Right hindlimb (tissue), 1 donor: Measurements from ENCODE around the gene FAM124A.

Source experiments
- DNase-seq: peaks from one replicate; pipeline ENCODE4 v3.0.0-alpha.2; 2018

The FAM124A gene

GRCh38 chr13:51313619-51314018 is 91.4 kb downstream of the FAM124A start:
- no peak for DNase-seq

GRCh38 chr13:51317262-51317661 is 95.1 kb downstream of the FAM124A start:
- no peak for DNase-seq

GRCh38 chr13:51318015-51318414 is 95.8 kb downstream of the FAM124A start:
- no peak for DNase-seq

- DNase-seq: no peak
Observed at GRCh38 chr13:51318876-51319275, 96.7 kb downstream of the FAM124A start.

- DNase-seq: no peak
Observed at GRCh38 chr13:51321836-51322235, 99.6 kb downstream of the FAM124A start.

- DNase-seq: no peak
Observed at GRCh38 chr13:51322826-51323225, 100.6 kb downstream of the FAM124A start.

- no peak for DNase-seq
Observed at GRCh38 chr13:51323824-51324511, 101.8 kb downstream of the FAM124A start.

GRCh38 chr13:51324714-51325420 is 102.7 kb downstream of the FAM124A start:
- no peak for DNase-seq

GRCh38 chr13:51325837-51326236 is 103.6 kb downstream of the FAM124A start:
- no peak for DNase-seq

GRCh38 chr13:51326777-51327176 is 104.6 kb downstream of the FAM124A start:
- no peak for DNase-seq

GRCh38 chr13:51327961-51328360 is 105.8 kb downstream of the FAM124A start:
- DNase-seq: no peak

GRCh38 chr13:51328488-51328887 is 106.3 kb downstream of the FAM124A start:
- DNase-seq: no peak

GRCh38 chr13:51329606-51330005 is 107.4 kb downstream of the FAM124A start:
- DNase-seq: no peak

GRCh38 chr13:51330791-51331190 is 108.6 kb downstream of the FAM124A start:
- no peak for DNase-seq

- DNase-seq: no peak
Observed at GRCh38 chr13:51331354-51331861, 109.2 kb downstream of the FAM124A start.

GRCh38 chr13:51332566-51333361 is 110.6 kb downstream of the FAM124A start:
- DNase-seq: no peak

- no peak for DNase-seq
Observed at GRCh38 chr13:51333421-51333820, 111.2 kb downstream of the FAM124A start.

GRCh38 chr13:51333826-51334225 is 111.6 kb downstream of the FAM124A start:
- DNase-seq: no peak
